ENCODE results near the gene SIGLEC10. TPM values are rescaled to one million over a fixed set of nuclear protein-coding genes. Genes with fewer than 3 reads are reported as not detected.

The SIGLEC10 gene
- total RNA-seq, 2 experiments from 2014 or later: 0.72 to 0.98 TPM

GRCh38 chr19:51366389-51367254 lies 50.8 kb downstream of the SIGLEC10 start:
- H3K27ac Mint-ChIP-seq: peak overlapping the region; percentile 95
- H3K4me3 Mint-ChIP-seq: peak overlapping the region; percentile 99
- H3K4me1 Mint-ChIP-seq: peaks cover 73% of the 10 kb centered on the region
- H3K9me3 Mint-ChIP-seq: no peaks in the 10 kb centered on the region
- peaks cover 5% of the 10 kb centered on the region for H3K36me3 Mint-ChIP-seq (ENCODE audit: low read depth)
- DNase-seq: peak; percentile 97
- CTCF ChIA-PET: interaction anchor here (1.2 to 1.7 kb wide), 4 partner anchors 17 to 28 kb away, joined by 4 to 13 read pairs (median 8); no protein-coding TSS in a partner anchor
- H3K27me3 Mint-ChIP-seq: no peaks in the 10 kb centered on the region
- POLR2A ChIA-PET: interaction anchor here (0.8 to 1.3 kb wide), 3 partner anchors 23 to 29 kb away, joined by 3 to 13 read pairs (median 6); no protein-coding TSS in a partner anchor

GRCh38 chr19:51365965-51366388 lies 51.5 kb downstream of the SIGLEC10 start, which contains the start of gene ETFB:
Gene ETFB, minus strand, starts transcription at chr19:51366388. Its CDS starts 62 bp downstream, at chr19:51366326.
- peaks cover 5% of the 10 kb centered on the region for H3K36me3 Mint-ChIP-seq (ENCODE audit: low read depth)
- H3K9me3 Mint-ChIP-seq: no peaks in the 10 kb centered on the region
- CTCF ChIA-PET: interaction anchor here (1.3 to 1.8 kb wide), 2 partner anchors 27 kb away, joined by 3 to 6 read pairs; no protein-coding TSS in a partner anchor

GRCh38 chr19:51365211-51365964 lies 52.1 kb downstream of the SIGLEC10 start:
- no peaks in the 10 kb centered on the region for H3K9me3 Mint-ChIP-seq
- H3K4me3 Mint-ChIP-seq: peak overlapping the region; percentile 99
- peaks cover 61% of the 10 kb centered on the region for H3K4me1 Mint-ChIP-seq
- peak overlapping the region; percentile 95 for H3K27ac Mint-ChIP-seq
- ChIA-PET CTCF (interaction anchor here (1.3 to 1.8 kb wide), 2 partner anchors 26 to 27 kb away, joined by 3 to 6 read pairs; no protein-coding TSS in a partner anchor), POLR2A (interaction anchor here (1.3 kb wide), 1 partner anchor 30 kb away, joined by 6 read pairs; no protein-coding TSS in a partner anchor)
- peaks cover 5% of the 10 kb centered on the region for H3K36me3 Mint-ChIP-seq (ENCODE audit: low read depth)
- DNase-seq: peak; percentile 30
- no peaks in the 10 kb centered on the region for H3K27me3 Mint-ChIP-seq

More at GRCh38 chr19:51365965-51366388, 51.5 kb downstream of the SIGLEC10 start, which contains the start of gene ETFB:
- Mint-ChIP-seq H3K27ac (peak within 1 kb of the TSS; percentile 95), H3K27me3 (no peaks in the 10 kb centered on the region), H3K4me3 (peak within 1 kb of the TSS; percentile 99), H3K4me1 (peaks cover 67% of the 10 kb centered on the region)
- POLR2A ChIA-PET: interaction anchor here (1.3 kb wide), 1 partner anchor 29 kb away, joined by 6 read pairs; no protein-coding TSS in a partner anchor
- DNase-seq: no peak

GRCh38 chr19:51364200-51365106 lies 53.0 kb downstream of the SIGLEC10 start:
- DNase-seq: no peak
- ChIA-PET CTCF (interaction anchor here (1.8 kb wide), 1 partner anchor 28 kb away, joined by 3 read pairs; no protein-coding TSS in a partner anchor), POLR2A (interaction anchor here (0.5 kb wide), 1 partner anchor 82 kb away, joined by 4 read pairs; no protein-coding TSS in a partner anchor)
- peaks cover 58% of the 10 kb centered on the region for H3K4me1 Mint-ChIP-seq
- no peaks in the 10 kb centered on the region for H3K27me3 Mint-ChIP-seq
- H3K4me3 Mint-ChIP-seq: peak overlapping the region; percentile 46
- no peak overlapping the region for H3K27ac Mint-ChIP-seq
- H3K9me3 Mint-ChIP-seq: no peaks in the 10 kb centered on the region
- peaks cover 2% of the 10 kb centered on the region for H3K36me3 Mint-ChIP-seq (ENCODE audit: low read depth)

- no peaks in the 10 kb centered on the region for H3K27me3 Mint-ChIP-seq
- no peaks in the 10 kb centered on the region for H3K9me3 Mint-ChIP-seq
- DNase-seq: no peak
- H3K27ac Mint-ChIP-seq: no peak overlapping the region
- H3K4me3 Mint-ChIP-seq: no peak overlapping the region
- ChIA-PET POLR2A (no interaction called here), CTCF (interaction anchor here (1.2 kb wide), 1 partner anchor 92 kb away, joined by 3 read pairs; no protein-coding TSS in a partner anchor)
- H3K36me3 Mint-ChIP-seq (ENCODE audit: low read depth): peaks cover 10% of the 10 kb centered on the region
- peaks cover 51% of the 10 kb centered on the region for H3K4me1 Mint-ChIP-seq
These were observed 56.2 kb downstream of the SIGLEC10 start for GRCh38 chr19:51361239-51361638.

Other genes starting within 250 kb of the SIGLEC10 start
- 1 to 10 TPM; 3.7 to 3.9 TPM for gene CD33, start 192.6 kb downstream of the SIGLEC10 start, total RNA-seq
- gene SIGLECL1, start 166.6 kb downstream of the SIGLEC10 start, total RNA-seq: not detected
- gene IGLON5, start 106.0 kb downstream of the SIGLEC10 start, total RNA-seq: not detected
- gene VSIG10L, start 75.5 kb downstream of the SIGLEC10 start, total RNA-seq: 1 to 10 TPM in 1 of 2 experiments, under 1 TPM in 1; 0.99 to 1.2 TPM
- 100 to 1,000 TPM; 108 to 132 TPM for gene ETFB, start 51.3 kb downstream of the SIGLEC10 start, total RNA-seq
- gene CLDND2, start 48.6 kb downstream of the SIGLEC10 start, total RNA-seq: 1 to 10 TPM; 3.1 to 3.3 TPM
- 10 to 100 TPM; 67.2 to 71.7 TPM for gene NKG7, start 45.0 kb downstream of the SIGLEC10 start, total RNA-seq
- gene LIM2, start 29.7 kb downstream of the SIGLEC10 start, total RNA-seq: not detected
- not detected for gene C19orf84, start 27.1 kb downstream of the SIGLEC10 start, total RNA-seq
- not detected for gene SIGLEC8, start 40.8 kb upstream of the SIGLEC10 start, total RNA-seq
- not detected for gene CEACAM18, start 60.9 kb upstream of the SIGLEC10 start, total RNA-seq
- 1 to 10 TPM; 1.0 to 1.1 TPM for gene SIGLEC12, start 84.2 kb upstream of the SIGLEC10 start, total RNA-seq
- gene SIGLEC6, start 114.0 kb upstream of the SIGLEC10 start, total RNA-seq: under 1 TPM; 0.29 to 0.69 TPM
- 1 to 10 TPM; 7.3 to 7.4 TPM for gene ZNF175, start 153.6 kb upstream of the SIGLEC10 start, total RNA-seq
- not detected for gene SIGLEC5, start 212.8 kb upstream of the SIGLEC10 start, total RNA-seq
- gene SIGLEC14, start 229.2 kb upstream of the SIGLEC10 start, total RNA-seq: not detected